Activated T-helper 1 cell treated with anti-CD3 and anti-CD28 coated beads, Interleukin-12 subunit alpha, Interleukin-12 subunit beta, Interleukin-2, Interleukin-4 antibody, amounts not matched to agents 30 ng/mL and 10 ng/mL and 1 ng/mL, durations not matched to agents 14 hours and 24 hours and 36 hours (primary cell): ENCODE measurements around the gene HEMK1. TPM values are rescaled to one million over a fixed set of nuclear protein-coding genes. Genes with fewer than 3 reads are reported as not detected.

Experiments used
- DNase-seq: peaks from one replicate; pipeline ENCODE4 v3.0.0; 2021; ENCODE audit warnings: low spot score
- H3K27ac Mint-ChIP-seq: one replicate; pipeline ENCODE4 v1.8.0; 2021; ENCODE audit warnings: mild to moderate bottlenecking, mixed read lengths
- H3K27me3 Mint-ChIP-seq: one replicate; pipeline ENCODE4 v1.8.0; 2022; ENCODE audit warnings: mild to moderate bottlenecking, moderate library complexity, mixed read lengths; ENCODE audit not compliant: insufficient read depth
- H3K36me3 Mint-ChIP-seq: one replicate; pipeline ENCODE4 v1.8.0; 2021; ENCODE audit warnings: low read depth, mixed read lengths
- H3K4me1 Mint-ChIP-seq: one replicate; pipeline ENCODE4 v1.8.0; 2021; ENCODE audit warnings: low read depth, mixed read lengths
- H3K4me3 Mint-ChIP-seq: one replicate; pipeline ENCODE4 v1.8.0; 2021; ENCODE audit warnings: mild to moderate bottlenecking, moderate library complexity, mixed read lengths
- H3K9me3 Mint-ChIP-seq: one replicate; pipeline ENCODE4 v1.8.0; 2021; ENCODE audit warnings: mixed read lengths
- intact Hi-C: fragments of 100-400 bp; cut with micrococcal nuclease; formaldehyde crosslinking; loops from one replicate; pipeline ENCODE4 v1.15.1; 2024
- total RNA-seq: library from RNA; stranded (reverse); gene quantifications from 2 replicates; pipeline ENCODE4 v1.2.3, GENCODE V29; 2022

The HEMK1 gene
- total RNA-seq, 1 donor from 2014 or later: 58.0 TPM

- Mint-ChIP-seq H3K9me3 (no peaks in the 10 kb centered on the region), H3K36me3 (no peaks in the 10 kb centered on the region), H3K4me3 (no peak overlapping the region), H3K27ac (no peak overlapping the region), H3K27me3 (no peaks in the 10 kb centered on the region), H3K4me1 (no peaks in the 10 kb centered on the region)
- intact Hi-C loops: no loop called here
- no peak for DNase-seq
Measured at GRCh38 chr3:50551681-50552435, 17.5 kb upstream of the HEMK1 start.

- H3K9me3 Mint-ChIP-seq: no peaks in the 10 kb centered on the region
- no peaks in the 10 kb centered on the region for H3K36me3 Mint-ChIP-seq
- H3K4me3 Mint-ChIP-seq: no peak overlapping the region
- intact Hi-C loops: no loop called here
- no peaks in the 10 kb centered on the region for H3K4me1 Mint-ChIP-seq
- peaks cover 3% of the 10 kb centered on the region for H3K27me3 Mint-ChIP-seq
- no peak for DNase-seq
- no peak overlapping the region for H3K27ac Mint-ChIP-seq
Measured at GRCh38 chr3:50552598-50552997, 16.7 kb upstream of the HEMK1 start.

GRCh38 chr3:50554553-50554952 lies 14.8 kb upstream of the HEMK1 start:
- no peak for DNase-seq
- Mint-ChIP-seq H3K27ac (no peak overlapping the region), H3K4me1 (no peaks in the 10 kb centered on the region), H3K36me3 (peaks cover 5% of the 10 kb centered on the region), H3K9me3 (no peaks in the 10 kb centered on the region), H3K27me3 (peaks cover 5% of the 10 kb centered on the region), H3K4me3 (no peak overlapping the region)
- intact Hi-C loops: no loop called here

- no peak for DNase-seq
- Mint-ChIP-seq H3K4me1 (no peaks in the 10 kb centered on the region), H3K9me3 (no peaks in the 10 kb centered on the region), H3K4me3 (no peak overlapping the region), H3K27ac (peak overlapping the region; percentile 7), H3K27me3 (peaks cover 5% of the 10 kb centered on the region), H3K36me3 (peaks cover 8% of the 10 kb centered on the region)
- intact Hi-C loops: no loop called here
Measured at GRCh38 chr3:50557106-50557505, 12.2 kb upstream of the HEMK1 start.

GRCh38 chr3:50557915-50558314 lies 11.4 kb upstream of the HEMK1 start:
- peaks cover 2% of the 10 kb centered on the region for H3K4me1 Mint-ChIP-seq
- intact Hi-C loops: no loop called here
- H3K9me3 Mint-ChIP-seq: no peaks in the 10 kb centered on the region

GRCh38 chr3:50559702-50560101 lies 9.6 kb upstream of the HEMK1 start:
- H3K27me3 Mint-ChIP-seq: peaks cover 5% of the 10 kb centered on the region
- intact Hi-C loops: loop anchor here (10.0 kb wide), 1 partner anchor 1495 kb away; the partner anchor contains the start of gene DUSP7
- H3K4me3 Mint-ChIP-seq: no peak overlapping the region

More at GRCh38 chr3:50557915-50558314, 11.4 kb upstream of the HEMK1 start:
- H3K4me3 Mint-ChIP-seq: no peak overlapping the region
- peaks cover 8% of the 10 kb centered on the region for H3K36me3 Mint-ChIP-seq
- H3K27me3 Mint-ChIP-seq: peaks cover 5% of the 10 kb centered on the region
- DNase-seq: no peak
- no peak overlapping the region for H3K27ac Mint-ChIP-seq

GRCh38 chr3:50562861-50563260 lies 6.5 kb upstream of the HEMK1 start:
- Mint-ChIP-seq H3K27me3 (no peaks in the 10 kb centered on the region), H3K4me3 (no peak overlapping the region), H3K9me3 (no peaks in the 10 kb centered on the region), H3K27ac (no peak overlapping the region), H3K4me1 (peaks cover 41% of the 10 kb centered on the region), H3K36me3 (peaks cover 16% of the 10 kb centered on the region)
- DNase-seq: no peak
- intact Hi-C loops: loop anchor here (10.0 kb wide), 1 partner anchor 1492 kb away; the partner anchor contains the start of gene DUSP7

More at GRCh38 chr3:50559702-50560101, 9.6 kb upstream of the HEMK1 start:
- Mint-ChIP-seq H3K36me3 (peaks cover 12% of the 10 kb centered on the region), H3K4me1 (peaks cover 14% of the 10 kb centered on the region), H3K27ac (no peak overlapping the region), H3K9me3 (no peaks in the 10 kb centered on the region)
- DNase-seq: no peak

- DNase-seq: no peak
- Mint-ChIP-seq H3K4me3 (no peak overlapping the region), H3K27me3 (no peaks in the 10 kb centered on the region), H3K27ac (no peak overlapping the region), H3K9me3 (no peaks in the 10 kb centered on the region), H3K36me3 (peaks cover 10% of the 10 kb centered on the region), H3K4me1 (peaks cover 45% of the 10 kb centered on the region)
- intact Hi-C loops: loop anchor here (10.0 kb wide), 1 partner anchor 1491 kb away; the partner anchor contains the start of gene DUSP7
Measured at GRCh38 chr3:50563867-50564266, 5.5 kb upstream of the HEMK1 start.

GRCh38 chr3:50564321-50564720 lies 5.0 kb upstream of the HEMK1 start:
- H3K9me3 Mint-ChIP-seq: no peaks in the 10 kb centered on the region
- H3K27me3 Mint-ChIP-seq: no peaks in the 10 kb centered on the region
- H3K36me3 Mint-ChIP-seq: peaks cover 10% of the 10 kb centered on the region
- peaks cover 45% of the 10 kb centered on the region for H3K4me1 Mint-ChIP-seq
- peak overlapping the region; percentile 35 for H3K27ac Mint-ChIP-seq
- intact Hi-C loops: loop anchor here (10.0 kb wide), 1 partner anchor 1490 kb away; the partner anchor contains the start of gene DUSP7
- no peak overlapping the region for H3K4me3 Mint-ChIP-seq
- DNase-seq: no peak

- H3K27me3 Mint-ChIP-seq: no peaks in the 10 kb centered on the region
- DNase-seq: no peak
- H3K4me1 Mint-ChIP-seq: peaks cover 66% of the 10 kb centered on the region
- H3K4me3 Mint-ChIP-seq: peak overlapping the region; percentile 97
- no peak overlapping the region for H3K27ac Mint-ChIP-seq
- intact Hi-C loops: loop anchor here (1.0 to 10.0 kb wide), 7 partner anchors 202 to 1488 kb away; partner anchors contain the start of genes DUSP7, HYAL3, NAA80 and TMEM115
- no peaks in the 10 kb centered on the region for H3K9me3 Mint-ChIP-seq
- H3K36me3 Mint-ChIP-seq: peaks cover 23% of the 10 kb centered on the region
Measured at GRCh38 chr3:50567011-50567385, 2.3 kb upstream of the HEMK1 start.

GRCh38 chr3:50567386-50568167 lies 1.7 kb upstream of the HEMK1 start, which contains the start of gene C3orf18:
TSS of gene C3orf18 (minus strand) at chr3:50567747. CDS start at chr3:50565699, 2,048 bp downstream.
- H3K36me3 Mint-ChIP-seq: peaks cover 23% of the 10 kb centered on the region
- peak within 1 kb of the TSS; percentile 97 for H3K27ac Mint-ChIP-seq
- H3K4me3 Mint-ChIP-seq: peak within 1 kb of the TSS; percentile 97
- peak; percentile 96 for DNase-seq
- intact Hi-C loops: loop anchor here (1.0 to 10.0 kb wide), 7 partner anchors 202 to 1487 kb away; partner anchors contain the start of genes DUSP7, HYAL3, NAA80 and TMEM115
- H3K4me1 Mint-ChIP-seq: peaks cover 72% of the 10 kb centered on the region
- H3K9me3 Mint-ChIP-seq: no peaks in the 10 kb centered on the region
- H3K27me3 Mint-ChIP-seq: no peaks in the 10 kb centered on the region

- intact Hi-C loops: loop anchor here (5.0 kb wide), 1 partner anchor 402 kb away; no protein-coding TSS in a partner anchor
Measured at GRCh38 chr3:50570508-50571279, 1.4 kb downstream of the HEMK1 start.

More at GRCh38 chr3:50570508-50571279, 1.4 kb downstream of the HEMK1 start:
- no peaks in the 10 kb centered on the region for H3K27me3 Mint-ChIP-seq
- no peak for DNase-seq
- peaks cover 81% of the 10 kb centered on the region for H3K4me1 Mint-ChIP-seq
- H3K27ac Mint-ChIP-seq: peak overlapping the region; percentile 97
- H3K9me3 Mint-ChIP-seq: no peaks in the 10 kb centered on the region
- H3K36me3 Mint-ChIP-seq: peaks cover 23% of the 10 kb centered on the region
- H3K4me3 Mint-ChIP-seq: peak overlapping the region; percentile 97
